ENCODE data around the gene PLA2R1.

The PLA2R1 gene

DNA sequence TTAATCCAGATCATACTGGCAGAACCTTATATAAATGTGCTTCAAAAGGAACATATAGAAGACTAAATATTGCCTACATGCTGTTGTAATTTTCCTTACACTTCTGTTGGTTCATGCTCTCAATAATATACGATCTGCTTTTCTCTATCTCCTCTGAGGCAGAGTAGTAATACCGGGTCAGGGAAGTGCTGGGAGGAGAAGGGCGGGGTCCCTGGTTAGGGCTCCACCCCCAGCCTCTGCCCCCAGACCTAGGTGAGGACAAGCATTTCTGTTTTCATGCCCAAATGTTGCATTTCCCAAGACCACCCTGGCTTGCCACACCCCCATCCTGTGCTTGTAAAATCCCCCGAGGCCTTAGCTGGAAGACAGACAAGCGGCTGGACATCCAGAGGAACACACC is 55.3 kb downstream of the PLA2R1 start:
- Histone ChIP-seq H3K9ac (ENCODE audit: low read length) (no peak overlapping the region), H3K9me3 (ENCODE audit: low read length) (no peaks in the 10 kb centered on the region), H3K4me2 (ENCODE audit: low read length) (no peak overlapping the region), H4K20me1 (ENCODE audit: insufficient read depth, low read length) (no peaks in the 10 kb centered on the region), H3K9me2 (ENCODE audit: low read depth, low read length) (no peaks in the 10 kb centered on the region), H3K27me3 (ENCODE audit: insufficient read depth, low read length) (no peaks in the 10 kb centered on the region), H3K4me1 (ENCODE audit: insufficient read depth, low read length, severe bottlenecking) (no peaks in the 10 kb centered on the region), H3K36me3 (ENCODE audit: insufficient read depth, low read length) (no peaks in the 10 kb centered on the region), H3K79me2 (ENCODE audit: insufficient read depth, low read length) (no peaks in the 10 kb centered on the region), H3K4me3 (ENCODE audit: low read depth, low read length, poor library complexity, severe bottlenecking) (no peak overlapping the region), H3F3A (ENCODE audit: insufficient read depth, low read length) (no peaks in the 10 kb centered on the region), H2AFZ (ENCODE audit: low read length) (no peak overlapping the region), H3K27ac (ENCODE audit: low read depth, low read length, poor library complexity, severe bottlenecking) (no peak overlapping the region)
- TF ChIP-seq EZH2 (IDR thresholded peaks at IDR 0.05; ENCODE audit: borderline replicate concordance, low read length) (no peak), CTCF (IDR thresholded peaks at IDR 0.05; ENCODE audit: low read length) (no peak)

- Histone ChIP-seq H4K20me1 (ENCODE audit: insufficient read depth, low read length) (no peaks in the 10 kb centered on the region), H3K27me3 (ENCODE audit: insufficient read depth, low read length) (no peaks in the 10 kb centered on the region), H3K9me3 (ENCODE audit: low read length) (no peaks in the 10 kb centered on the region), H3K4me2 (ENCODE audit: low read length) (no peak overlapping the region), H3K9me2 (ENCODE audit: low read depth, low read length) (no peaks in the 10 kb centered on the region), H3F3A (ENCODE audit: insufficient read depth, low read length) (no peaks in the 10 kb centered on the region), H2AFZ (ENCODE audit: low read length) (no peak overlapping the region), H3K79me2 (ENCODE audit: insufficient read depth, low read length) (no peaks in the 10 kb centered on the region), H3K4me3 (ENCODE audit: low read depth, low read length, poor library complexity, severe bottlenecking) (no peak overlapping the region), H3K36me3 (ENCODE audit: insufficient read depth, low read length) (no peaks in the 10 kb centered on the region), H3K27ac (ENCODE audit: low read depth, low read length, poor library complexity, severe bottlenecking) (no peak overlapping the region), H3K4me1 (ENCODE audit: insufficient read depth, low read length, severe bottlenecking) (no peaks in the 10 kb centered on the region), H3K9ac (ENCODE audit: low read length) (no peak overlapping the region)
- TF ChIP-seq CTCF (IDR thresholded peaks at IDR 0.05; ENCODE audit: low read length): no peak
- no peak for TF ChIP-seq EZH2 (IDR thresholded peaks at IDR 0.05; ENCODE audit: borderline replicate concordance, low read length)
Observed at GRCh38 chr2:160006475-160006874, 55.9 kb downstream of the PLA2R1 start.

DNA sequence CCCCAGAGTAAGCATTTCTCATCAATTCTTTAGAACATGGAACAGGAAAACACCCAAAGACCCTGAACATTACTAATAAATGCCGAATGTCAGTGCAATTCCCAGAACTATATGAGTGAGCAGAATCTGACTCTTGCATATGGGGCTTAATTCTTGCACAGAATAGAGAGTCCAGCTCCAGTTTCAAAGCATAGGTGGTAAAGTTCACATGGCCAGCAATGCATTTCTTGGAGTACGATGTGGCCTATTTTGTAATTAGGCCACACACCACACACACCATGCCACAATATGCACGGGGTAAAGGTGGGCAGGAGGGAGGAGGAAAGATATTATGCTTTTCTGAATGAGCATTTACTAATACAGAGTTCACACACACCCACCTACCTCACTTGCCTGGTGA is 56.5 kb downstream of the PLA2R1 start:
- H3K79me2 ChIP-seq (ENCODE audit: insufficient read depth, low read length): no peaks in the 10 kb centered on the region
- no peaks in the 10 kb centered on the region for H3K36me3 ChIP-seq (ENCODE audit: insufficient read depth, low read length)
- no peaks in the 10 kb centered on the region for H3K4me1 ChIP-seq (ENCODE audit: insufficient read depth, low read length, severe bottlenecking)
- H3K27ac ChIP-seq (ENCODE audit: low read depth, low read length, poor library complexity, severe bottlenecking): no peak overlapping the region
- no peaks in the 10 kb centered on the region for H3F3A ChIP-seq (ENCODE audit: insufficient read depth, low read length)
- no peak overlapping the region for H2AFZ ChIP-seq (ENCODE audit: low read length)
- no peaks in the 10 kb centered on the region for H3K27me3 ChIP-seq (ENCODE audit: insufficient read depth, low read length)
- no peak overlapping the region for H3K4me2 ChIP-seq (ENCODE audit: low read length)
- H3K9me3 ChIP-seq (ENCODE audit: low read length): no peaks in the 10 kb centered on the region
- H3K4me3 ChIP-seq (ENCODE audit: low read depth, low read length, poor library complexity, severe bottlenecking): no peak overlapping the region
- H4K20me1 ChIP-seq (ENCODE audit: insufficient read depth, low read length): no peaks in the 10 kb centered on the region
- H3K9ac ChIP-seq (ENCODE audit: low read length): no peak overlapping the region
- no peaks in the 10 kb centered on the region for H3K9me2 ChIP-seq (ENCODE audit: low read depth, low read length)
- TF ChIP-seq EZH2 (IDR thresholded peaks at IDR 0.05; ENCODE audit: borderline replicate concordance, low read length) (no peak), CTCF (IDR thresholded peaks at IDR 0.05; ENCODE audit: low read length) (no peak)
